Aorta (tissue), 5 donors: Measurements from ENCODE around the gene SLFN11. TPM values are rescaled to one million over a fixed set of nuclear protein-coding genes. Genes with fewer than 3 reads are reported as not detected.
"Not testable (repeated sequence)": the region's sequence is repeated elsewhere in the genome, so short reads cannot be mapped to it uniquely, and the experiment has no call there.

Experiments used
- ATAC-seq: fragments of 200-7000 bp; cut with Tn5 transposase; one replicate; pipeline ENCODE4 v1.9.1; 2022; ENCODE audit warnings: moderate library complexity; ENCODE audit not compliant: low FRiP score
- DNase-seq, 2 donors: peaks; one replicate each; pipeline ENCODE4 v3.0.0-alpha.2; 2020
- H3K27ac ChIP-seq, 2 donors: one replicate each; pipeline ENCODE4 v1.5.1; 2013; ENCODE audit warnings: low read length in 2 of 2, mild to moderate bottlenecking in 2 of 2, moderate library complexity in 2 of 2, control low read depth in 1 of 2, inconsistent platforms in 1 of 2, low read depth in 1 of 2
- H3K27me3 ChIP-seq, 2 donors: one replicate each; pipeline ENCODE4 v1.6.1; 2013; ENCODE audit warnings: control low read depth in 1 of 2, low read length in 1 of 2, mild to moderate bottlenecking in 1 of 2, moderate library complexity in 1 of 2; ENCODE audit not compliant: insufficient read depth in 2 of 2, control insufficient read depth in 1 of 2
- H3K36me3 ChIP-seq, 2 donors: one replicate each; pipeline ENCODE4 v1.6.1; 2013; ENCODE audit warnings: control low read depth in 1 of 2, low read length in 1 of 2, mild to moderate bottlenecking in 1 of 2; ENCODE audit not compliant: insufficient read depth in 2 of 2, control insufficient read depth in 1 of 2
- H3K4me1 ChIP-seq, 2 donors: one replicate each; pipeline ENCODE4 v1.6.1; 2013; ENCODE audit warnings: low read length in 2 of 2, control low read depth in 1 of 2, mild to moderate bottlenecking in 1 of 2, moderate library complexity in 1 of 2; ENCODE audit not compliant: insufficient read depth in 2 of 2, control insufficient read depth in 1 of 2
- H3K4me3 ChIP-seq, 2 donors: one replicate each; pipeline ENCODE4 v1.5.1; 2013; ENCODE audit warnings: low read length in 2 of 2, control low read depth in 1 of 2, mild to moderate bottlenecking in 1 of 2
- H3K9me3 ChIP-seq: one replicate; pipeline ENCODE4 v1.6.1; 2013; ENCODE audit warnings: mild to moderate bottlenecking, low read length; ENCODE audit not compliant: control insufficient read depth
- WGBS, 2 donors: extraction: QIAGEN DNeasy Blood & Tissue Kit; methylation state at CpG; one replicate each; pipeline ENCODE4 v1.1.7; 2013; 5-methylcytosine and 5-hydroxymethylcytosine counted together
- intact Hi-C, 2 donors: fragments of 100-400 bp; cut with DNase I; formaldehyde crosslinking; loops; one replicate each; pipeline versions ENCODE4 v1.14.2 to v1.15.0; 2022
- polyA plus RNA-seq, 2 donors: library from polyadenylated mRNA; stranded (reverse); fragments of 200-250 nt; gene quantifications; one replicate each; pipeline ENCODE4 v1.2.3, GENCODE V29; 2013
- total RNA-seq, 2 donors: library from RNA; stranded (reverse); fragmentation: NEBNext Ultra II Directional; extraction: Animal tissue kit (Norgen Biotek cat#: 25700); gene quantifications; one replicate each; pipeline ENCODE4 v1.2.1, GENCODE V29; 2021
- donor health status: healthy with polysubstance abuse.
- donor health status: Bipolar disorder and iron deficiency.
- donor health status: DM: no; HTN: no; CAD: no.
- donor health status: DM: no; HTN: no; CAD: no.
- donor health status: DM: yes; HTN: yes; CAD: no.

SLFN11 gene
- total and polyA plus RNA-seq, 4 donors = 6.5 to 93.3 (median 34.5) TPM

- peak; percentile 39 for ATAC-seq
- no peaks in the 10 kb centered on the region for H3K27me3 ChIP-seq
- H3K27ac ChIP-seq = no peak overlapping the region
- intact Hi-C loops = no loop called here
- H3K4me3 ChIP-seq = peak overlapping the region; percentile 38 to 80
- DNase-seq = no peak
- 22 to 28% methylated on average over 25 of the region's 25 CpGs for WGBS, 2 donors
- H3K36me3 ChIP-seq = no peaks in the 10 kb centered on the region
- peaks cover 5% of the 10 kb centered on the region for H3K9me3 ChIP-seq
- H3K4me1 ChIP-seq = no peaks in the 10 kb centered on the region
Observed at GRCh38 chr17:35345445-35345925, 27.9 kb downstream of the SLFN11 start.

GRCh38 chr17:35344262-35344661 lies 29.2 kb downstream of the SLFN11 start:
- H3K4me1 ChIP-seq = no peaks in the 10 kb centered on the region
- intact Hi-C loops = no loop called here
- H3K4me3 ChIP-seq = no peak overlapping the region
- H3K9me3 ChIP-seq = peaks cover 5% of the 10 kb centered on the region
- H3K36me3 ChIP-seq = no peaks in the 10 kb centered on the region
- H3K27ac ChIP-seq = no peak overlapping the region
- DNase-seq = no peak
- 68 to 78% methylated on average over 3 of the region's 3 CpGs for WGBS, 2 donors
- H3K27me3 ChIP-seq = no peaks in the 10 kb centered on the region
- ATAC-seq = no peak

GRCh38 chr17:35342276-35342675 lies 31.1 kb downstream of the SLFN11 start:
- no peak for DNase-seq
- H3K4me3 ChIP-seq = no peak overlapping the region
- ATAC-seq = no peak
- no peak overlapping the region for H3K27ac ChIP-seq
- H3K4me1 ChIP-seq = no peaks in the 10 kb centered on the region
- H3K36me3 ChIP-seq = no peaks in the 10 kb centered on the region
- H3K9me3 ChIP-seq = peaks cover 5% of the 10 kb centered on the region
- intact Hi-C loops = no loop called here
- H3K27me3 ChIP-seq = no peaks in the 10 kb centered on the region

GRCh38 chr17:35341411-35341992 lies 31.9 kb downstream of the SLFN11 start:
- no peak overlapping the region for H3K4me3 ChIP-seq
- no peak overlapping the region for H3K27ac ChIP-seq
- no peaks in the 10 kb centered on the region for H3K4me1 ChIP-seq
- no peak for DNase-seq
- no peaks in the 10 kb centered on the region for H3K27me3 ChIP-seq
- WGBS, 2 donors = 71 to 76% methylated on average over 5 of the region's 5 CpGs
- no peaks in the 10 kb centered on the region for H3K36me3 ChIP-seq
- intact Hi-C loops = no loop called here
- no peak for ATAC-seq
- H3K9me3 ChIP-seq = peaks cover 5% of the 10 kb centered on the region

- WGBS, 2 donors = 84 to 88% methylated on average over 2 of the region's 2 CpGs
Observed at GRCh38 chr17:35338230-35338629, 35.2 kb downstream of the SLFN11 start.

GRCh38 chr17:35337364-35337763 lies 36.1 kb downstream of the SLFN11 start:
- Histone ChIP-seq H3K4me3 (no peak overlapping the region), H3K9me3 (peaks cover 5% of the 10 kb centered on the region), H3K36me3 (no peaks in the 10 kb centered on the region), H3K4me1 (no peaks in the 10 kb centered on the region), H3K27me3 (no peaks in the 10 kb centered on the region), H3K27ac (no peak overlapping the region)
- DNase-seq (no peak), ATAC-seq (no peak)
- intact Hi-C loops = no loop called here

More at GRCh38 chr17:35338230-35338629, 35.2 kb downstream of the SLFN11 start:
- H3K36me3 ChIP-seq = no peaks in the 10 kb centered on the region
- no peaks in the 10 kb centered on the region for H3K4me1 ChIP-seq
- peaks cover 5% of the 10 kb centered on the region for H3K9me3 ChIP-seq
- ATAC-seq = no peak
- H3K4me3 ChIP-seq = no peak overlapping the region
- intact Hi-C loops = no loop called here
- no peak overlapping the region for H3K27ac ChIP-seq
- H3K27me3 ChIP-seq = no peaks in the 10 kb centered on the region
- DNase-seq = no peak

- 63 to 77% methylated on average over 5 of the region's 5 CpGs for WGBS, 2 donors
- DNase-seq, H3K27me3 ChIP-seq, H3K9me3 ChIP-seq, H3K4me3 ChIP-seq, intact Hi-C loops, H3K36me3 ChIP-seq, ATAC-seq, H3K27ac ChIP-seq, H3K4me1 ChIP-seq: not testable (repeated sequence)
Observed at GRCh38 chr17:35333578-35333977, 39.8 kb downstream of the SLFN11 start.

GRCh38 chr17:35322749-35323148 lies 50.7 kb downstream of the SLFN11 start:
- Histone ChIP-seq H3K27me3 (no peaks in the 10 kb centered on the region), H3K9me3 (peaks cover 2% of the 10 kb centered on the region), H3K27ac (no peak overlapping the region), H3K36me3 (peaks cover 0 to 2% of the 10 kb centered on the region in 2 donors), H3K4me1 (no peaks in the 10 kb centered on the region), H3K4me3 (no peak overlapping the region)
- no peak for ATAC-seq
- intact Hi-C loops = no loop called here
- WGBS, 2 donors = 67 to 68% methylated on average over 1 of the region's 1 CpG
- DNase-seq = no peak

- Histone ChIP-seq H3K4me3 (no peak overlapping the region), H3K9me3 (no peaks in the 10 kb centered on the region), H3K4me1 (no peaks in the 10 kb centered on the region), H3K36me3 (no peaks in the 10 kb centered on the region), H3K27ac (no peak overlapping the region), H3K27me3 (no peaks in the 10 kb centered on the region)
- intact Hi-C loops = loop anchor here in 1 of 2 donors (2.0 kb wide), 1 partner anchor 59 kb away; no protein-coding TSS in a partner anchor
- DNase-seq (no peak), ATAC-seq (no peak)
- WGBS, 2 donors = 78 to 81% methylated on average over 2 of the region's 2 CpGs
Observed at GRCh38 chr17:35315971-35316370, 57.5 kb downstream of the SLFN11 start.
